Uterus (tissue), 2 donors: ENCODE data around the gene C20orf173.

Source experiments
- CTCF ChIP-seq, 4 experiments: fragments of 200-600 bp in 2 of 4; fragments of 450-650 bp in 2 of 4; sonication (generic) in 2 of 4; IDR thresholded peaks; one replicate each; pipeline ENCODE4 v1.5.1; 2016 to 2019; ENCODE audit warnings: antibody characterized with exemption in 4 of 4, mild to moderate bottlenecking in 2 of 4, moderate library complexity in 1 of 4
- POLR2A ChIP-seq, 2 donors: fragments of 450-650 bp; IDR thresholded peaks; one replicate each; pipeline ENCODE4 v1.6.1; 2016; ENCODE audit warnings: antibody characterized with exemption in 2 of 2, mild to moderate bottlenecking in 1 of 2, moderate library complexity in 1 of 2

DNA sequence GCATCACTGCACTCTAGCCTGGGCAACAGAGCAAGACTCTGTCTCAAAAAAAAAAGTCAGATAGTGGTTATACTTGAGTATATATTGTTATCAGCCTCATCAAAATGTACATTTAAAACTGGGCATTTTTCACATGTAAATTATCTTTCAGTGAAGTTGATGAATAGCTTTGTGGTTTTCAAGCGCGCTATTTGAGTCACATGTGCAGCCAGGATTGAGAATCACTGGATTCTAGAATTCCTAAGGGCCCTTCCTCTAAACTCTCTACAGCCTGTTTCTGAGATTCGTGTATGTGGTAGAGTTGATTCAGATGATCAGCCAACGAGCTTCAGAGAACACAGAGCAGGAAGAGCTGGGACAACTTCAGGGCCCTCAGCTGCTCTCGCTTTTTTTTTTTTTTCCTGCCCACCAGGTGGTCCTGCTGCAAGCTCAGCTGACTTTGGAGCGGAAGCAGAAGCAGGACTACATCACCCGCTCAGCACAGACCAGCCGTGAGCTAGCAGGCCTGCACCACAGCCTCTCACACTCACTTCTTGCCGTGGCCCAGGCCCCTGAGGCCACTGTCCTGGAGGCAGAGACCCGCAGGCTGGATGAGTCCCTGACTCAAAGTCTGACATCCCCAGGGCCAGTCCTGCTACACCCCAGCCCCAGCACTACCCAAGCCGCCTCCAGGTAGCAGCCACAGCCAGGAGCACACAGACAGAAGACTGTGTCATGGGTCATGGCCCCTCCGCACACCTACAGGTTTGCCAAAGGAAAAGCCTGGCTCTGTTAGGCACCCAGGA, 18.3 kb downstream of the C20orf173 start:
- TF ChIP-seq CTCF (IDR thresholded peaks at IDR 0.05), result no peak
- TF ChIP-seq POLR2A (IDR thresholded peaks at IDR 0.05), result no peak
